CD4-positive, alpha-beta T cell treated with Interleukin-6 at 100 ng/mL for 8 hours (primary cell): ENCODE measurements around the gene EVX2.

ENCODE experiments used
- DNase-seq: peaks from one replicate; pipeline ENCODE4 v3.0.0-alpha.2; 2020; ENCODE audit warnings: mixed read lengths, low spot score

EVX2 gene

GRCh38 chr2:176083796-176084261, at the start of gene EVX2:
Gene EVX2, minus strand, starts transcription at chr2:176083962. Its CDS starts 186 bp downstream, at chr2:176083776.
- no peak for DNase-seq

- DNase-seq: no peak
These were observed 49.6 kb upstream of the EVX2 start for GRCh38 chr2:176133389-176133788.

- no peak for DNase-seq
These were observed 48.7 kb upstream of the EVX2 start for GRCh38 chr2:176132205-176133171.

GRCh38 chr2:176131848-176132158, 48.0 kb upstream of the EVX2 start:
- no peak for DNase-seq

DNA sequence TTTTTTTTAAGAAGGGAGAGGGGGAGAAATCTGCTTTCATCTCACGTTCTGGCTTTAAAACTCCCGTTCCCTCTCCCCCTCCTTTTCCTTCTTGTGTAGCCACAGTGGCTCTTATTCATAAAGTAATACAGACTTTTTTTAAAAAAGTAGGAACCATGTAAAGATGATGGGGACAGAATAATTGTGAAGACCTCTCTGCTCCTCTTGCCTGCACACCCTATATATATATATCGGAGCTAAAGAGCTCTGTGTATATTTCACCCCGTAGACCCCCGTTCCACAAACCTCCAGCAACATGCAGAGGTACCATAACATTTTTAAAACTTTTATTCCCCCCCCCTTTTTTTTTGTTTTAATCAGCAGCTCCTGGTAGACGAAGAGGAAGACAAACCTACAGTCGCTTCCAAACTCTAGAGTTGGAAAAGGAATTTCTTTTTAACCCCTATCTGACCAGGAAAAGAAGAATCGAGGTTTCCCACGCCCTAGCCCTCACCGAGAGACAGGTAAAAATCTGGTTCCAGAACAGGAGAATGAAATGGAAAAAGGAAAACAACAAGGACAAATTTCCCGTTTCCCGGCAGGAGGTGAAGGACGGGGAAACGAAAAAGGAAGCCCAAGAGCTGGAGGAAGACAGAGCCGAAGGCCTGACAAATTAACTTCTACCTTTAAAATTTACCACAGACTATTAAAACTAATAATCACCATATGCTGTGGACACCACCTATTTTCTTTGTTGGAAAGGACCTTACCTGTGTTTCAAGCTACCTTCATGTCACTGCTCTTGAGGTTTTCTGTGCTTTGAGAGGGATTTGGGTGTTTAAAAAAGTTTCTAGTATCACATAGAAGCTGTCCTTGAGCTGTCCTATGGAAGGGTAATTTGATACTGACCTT, 47.4 kb upstream of the EVX2 start:
- DNase-seq: no peak

DNA sequence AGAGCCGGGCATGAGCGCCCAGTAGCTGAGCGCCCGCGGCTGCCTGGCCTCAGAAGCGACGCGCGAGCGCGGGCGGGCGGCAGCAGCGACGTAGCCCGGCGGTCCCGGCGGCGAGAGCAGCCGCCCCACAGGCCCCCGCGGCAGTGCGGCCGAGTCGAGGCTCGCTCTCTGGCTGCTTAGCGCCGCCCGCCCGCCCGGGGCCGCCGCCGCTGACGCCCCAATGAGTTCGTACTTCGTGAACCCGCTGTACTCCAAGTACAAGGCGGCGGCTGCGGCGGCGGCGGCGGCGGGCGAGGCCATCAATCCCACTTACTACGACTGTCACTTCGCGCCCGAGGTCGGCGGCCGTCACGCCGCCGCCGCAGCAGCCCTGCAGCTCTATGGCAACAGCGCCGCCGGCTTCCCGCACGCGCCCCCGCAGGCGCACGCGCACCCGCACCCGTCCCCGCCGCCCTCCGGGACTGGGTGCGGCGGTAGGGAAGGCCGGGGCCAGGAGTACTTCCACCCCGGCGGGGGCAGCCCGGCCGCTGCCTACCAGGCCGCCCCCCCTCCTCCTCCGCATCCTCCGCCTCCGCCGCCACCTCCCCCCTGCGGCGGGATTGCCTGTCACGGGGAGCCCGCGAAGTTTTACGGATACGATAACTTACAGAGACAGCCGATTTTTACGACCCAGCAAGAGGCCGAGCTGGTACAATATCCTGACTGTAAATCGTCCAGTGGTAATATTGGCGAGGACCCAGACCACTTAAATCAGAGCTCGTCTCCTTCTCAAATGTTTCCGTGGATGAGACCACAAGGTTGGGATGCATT, 46.6 kb upstream of the EVX2 start:
- no peak for DNase-seq

DNA sequence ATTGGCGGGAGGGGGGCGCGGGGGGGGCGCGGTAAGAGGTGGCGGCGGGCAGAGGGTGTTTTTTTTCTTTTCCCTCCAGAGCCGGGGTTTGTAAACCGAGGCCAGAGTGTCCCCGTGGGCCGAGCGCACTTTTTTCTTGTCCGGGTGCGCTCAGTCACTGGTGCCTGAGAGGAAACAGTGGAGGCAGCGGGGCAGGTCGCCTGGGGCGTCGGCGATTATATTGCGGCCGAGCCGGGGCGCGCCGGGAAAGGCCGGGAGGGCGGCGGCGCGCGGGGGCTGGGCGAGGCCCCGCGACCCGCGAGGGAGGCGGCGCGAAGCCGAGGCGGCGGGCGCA, 46.0 kb upstream of the EVX2 start:
- no peak for DNase-seq

- no peak for DNase-seq
These were observed 45.4 kb upstream of the EVX2 start, which contains the start of gene HOXD8 for GRCh38 chr2:176128982-176129796. Gene HOXD8, plus strand, starts transcription at chr2:176129705. Its CDS starts 662 bp downstream, at chr2:176130367.

DNA sequence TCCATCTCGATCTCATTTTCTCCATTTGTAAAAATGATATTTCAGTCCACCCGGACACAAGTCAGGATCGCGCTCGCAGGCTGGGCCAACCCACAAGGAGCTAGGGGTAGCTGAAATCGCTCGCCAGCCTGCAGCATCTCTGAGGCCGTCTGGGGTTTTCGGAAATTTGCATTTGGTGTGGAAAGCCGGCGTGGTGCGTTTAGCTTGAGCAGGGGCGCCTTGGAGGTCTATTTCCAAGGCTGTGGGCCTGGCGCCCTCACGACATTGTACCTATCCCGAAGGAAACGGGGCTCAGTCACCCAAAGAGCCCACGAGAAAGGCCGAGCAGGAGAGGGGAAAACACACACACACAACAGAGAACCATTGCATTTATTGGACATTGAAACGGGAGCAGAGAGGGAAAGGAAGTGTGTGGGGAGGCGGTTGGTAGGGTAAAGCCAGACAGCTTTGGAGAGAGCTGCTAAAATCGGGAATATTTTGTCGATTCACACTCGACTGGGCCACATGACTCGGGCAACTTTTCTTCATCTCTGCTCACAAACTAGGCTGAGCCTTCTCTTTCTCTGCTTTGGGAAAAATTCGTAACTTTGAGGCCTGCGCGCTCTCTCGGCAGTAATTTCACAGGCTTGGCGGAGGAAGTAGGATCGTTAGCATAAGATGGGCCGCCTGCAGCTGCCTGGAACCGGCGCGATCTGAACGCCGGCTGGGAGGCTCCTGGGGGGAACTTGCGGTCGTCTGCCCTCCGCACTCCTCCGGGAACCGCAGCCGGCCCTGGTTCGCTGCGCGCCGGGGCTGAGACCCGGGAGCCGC, 44.6 kb upstream of the EVX2 start:
- DNase-seq: no peak

DNA sequence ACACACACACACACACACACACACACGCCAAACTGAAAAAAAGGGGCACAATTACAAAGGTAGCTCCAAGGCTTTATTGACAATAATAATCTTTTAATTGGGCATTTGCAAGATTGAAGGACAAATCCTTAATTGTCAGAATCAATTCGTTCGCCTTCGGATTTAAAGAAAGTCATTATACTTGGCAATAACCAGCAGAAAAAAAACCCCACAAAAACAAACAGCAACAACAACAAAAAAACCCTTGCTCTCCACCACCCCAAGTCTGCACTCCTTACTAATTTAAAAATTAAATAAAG, 44.0 kb upstream of the EVX2 start:
- DNase-seq: no peak

GRCh38 chr2:176126929-176127773, 43.4 kb upstream of the EVX2 start:
- DNase-seq: peak; percentile 54

GRCh38 chr2:176125772-176126054, 42.0 kb upstream of the EVX2 start:
- DNase-seq: no peak

GRCh38 chr2:176124947-176125771, 41.4 kb upstream of the EVX2 start:
- DNase-seq: no peak

DNA sequence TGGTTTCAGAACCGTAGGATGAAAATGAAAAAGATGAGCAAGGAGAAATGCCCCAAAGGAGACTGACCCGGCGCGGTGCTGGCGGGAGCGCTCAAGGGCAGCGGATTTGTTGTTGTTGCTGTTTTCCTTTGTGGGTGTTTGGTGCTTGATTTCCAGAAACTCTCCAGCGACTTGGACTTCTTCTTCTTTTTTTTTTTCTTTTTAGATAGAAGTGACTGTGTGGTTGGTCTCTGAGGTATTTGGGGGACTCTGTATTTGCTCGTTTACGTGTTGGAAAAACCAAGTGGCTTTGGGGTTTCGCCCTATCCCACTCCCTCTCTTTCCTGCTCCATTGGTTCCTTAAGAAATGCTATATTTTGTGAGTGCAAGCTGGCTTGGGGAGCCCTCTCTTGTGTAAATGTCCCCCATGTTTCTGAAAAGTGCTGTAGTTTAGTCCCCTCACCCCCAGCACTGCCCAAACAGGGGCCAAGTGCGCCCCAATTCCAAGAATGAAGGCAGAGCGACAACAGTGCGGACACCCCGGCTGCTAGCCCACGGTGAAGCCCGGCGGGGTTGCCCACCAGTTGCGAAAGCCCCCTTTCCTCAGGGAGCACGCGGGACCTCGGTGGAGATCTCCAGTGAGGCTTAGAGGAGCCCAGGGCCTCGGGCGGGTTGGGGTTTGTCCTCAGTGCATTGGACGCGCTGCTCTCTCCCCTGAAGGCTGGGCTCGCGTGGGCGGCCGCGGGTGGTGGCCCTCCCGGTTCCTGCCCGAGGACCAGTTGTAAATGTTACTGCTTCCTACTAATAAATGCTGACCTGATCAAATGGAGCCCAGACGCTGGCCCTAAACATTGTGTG, 40.6 kb upstream of the EVX2 start:
- DNase-seq: no peak

DNA sequence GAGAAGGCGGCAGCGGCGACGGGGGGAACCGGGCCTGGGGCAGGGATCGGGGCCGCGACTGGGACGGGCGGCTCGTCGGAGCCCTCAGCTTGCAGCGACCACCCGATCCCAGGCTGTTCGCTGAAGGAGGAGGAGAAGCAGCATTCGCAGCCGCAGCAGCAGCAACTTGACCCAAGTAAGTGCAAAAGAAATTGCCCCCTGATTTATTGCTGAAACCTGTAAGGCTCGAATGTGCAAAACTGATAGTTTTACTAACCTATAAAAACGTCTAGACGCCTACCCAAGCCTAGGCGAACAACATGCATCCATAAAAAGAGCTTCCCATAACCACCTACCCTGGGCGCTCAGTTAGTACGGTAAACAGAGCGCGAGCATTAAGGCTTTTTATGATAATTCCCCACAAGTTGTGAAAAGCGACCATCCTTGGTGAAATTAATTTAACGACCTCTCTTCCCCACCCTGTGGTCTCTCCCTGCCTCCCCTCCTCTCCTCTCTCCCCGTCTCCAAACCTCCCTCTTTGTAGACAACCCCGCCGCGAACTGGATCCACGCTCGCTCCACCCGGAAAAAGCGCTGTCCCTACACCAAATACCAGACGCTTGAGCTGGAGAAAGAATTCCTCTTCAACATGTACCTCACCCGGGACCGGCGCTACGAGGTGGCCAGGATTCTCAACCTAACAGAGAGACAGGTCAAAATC, 39.8 kb upstream of the EVX2 start:
- DNase-seq: no peak

- DNase-seq: no peak
These were observed 39.1 kb upstream of the EVX2 start, which contains the start of gene HOXD9 for GRCh38 chr2:176122683-176123410. Gene HOXD9, plus strand, starts transcription at chr2:176122719. Its CDS starts 50 bp downstream, at chr2:176122769.
